ENCODE data around the gene CDK9.
"Not testable (repeated sequence)": the region's sequence is repeated elsewhere in the genome, so short reads cannot be mapped to it uniquely, and the experiment has no call there.

CDK9 gene

GRCh38 chr9:127822108-127822507, 36.3 kb downstream of the CDK9 start:
- no peak for DNase-seq (ENCODE audit: low read depth, low spot score)

DNA sequence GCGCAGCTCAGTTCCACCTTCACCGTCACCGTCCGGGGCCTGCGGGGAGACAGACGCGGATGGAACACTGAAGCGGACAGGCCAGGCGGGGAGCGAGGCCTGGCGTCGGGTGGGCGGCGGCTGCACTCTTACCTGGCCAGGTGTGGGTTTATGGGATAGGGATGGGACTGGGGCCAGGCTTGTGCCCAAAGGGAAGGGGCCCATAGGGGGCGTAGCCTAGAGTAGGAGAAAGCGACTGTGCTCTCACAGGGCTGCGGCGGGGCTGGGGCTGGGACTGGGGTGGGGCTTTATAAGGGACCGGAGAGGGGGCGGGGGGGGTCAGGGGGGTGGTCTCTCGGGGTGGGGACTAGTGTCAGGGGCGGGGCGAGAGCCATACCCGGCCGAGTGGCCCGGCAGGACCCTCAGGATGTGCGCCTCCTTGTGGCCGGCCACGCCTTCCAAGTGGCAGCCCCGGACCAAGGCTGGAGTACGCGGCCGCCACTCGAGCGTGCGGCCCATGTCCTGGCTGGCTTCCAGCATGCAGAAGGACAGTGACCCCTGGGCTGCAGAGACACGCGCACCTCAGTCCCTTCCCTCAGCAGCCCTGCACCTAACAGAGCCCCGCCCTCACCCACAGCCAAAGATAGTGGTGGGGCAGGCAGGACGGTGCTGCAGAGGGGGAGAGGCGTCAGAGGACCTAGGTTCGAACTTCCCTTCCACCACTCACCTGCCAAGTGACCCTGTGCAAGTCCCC, 39.7 kb downstream of the CDK9 start:
- no peak for DNase-seq (ENCODE audit: low read depth, low spot score)

DNA sequence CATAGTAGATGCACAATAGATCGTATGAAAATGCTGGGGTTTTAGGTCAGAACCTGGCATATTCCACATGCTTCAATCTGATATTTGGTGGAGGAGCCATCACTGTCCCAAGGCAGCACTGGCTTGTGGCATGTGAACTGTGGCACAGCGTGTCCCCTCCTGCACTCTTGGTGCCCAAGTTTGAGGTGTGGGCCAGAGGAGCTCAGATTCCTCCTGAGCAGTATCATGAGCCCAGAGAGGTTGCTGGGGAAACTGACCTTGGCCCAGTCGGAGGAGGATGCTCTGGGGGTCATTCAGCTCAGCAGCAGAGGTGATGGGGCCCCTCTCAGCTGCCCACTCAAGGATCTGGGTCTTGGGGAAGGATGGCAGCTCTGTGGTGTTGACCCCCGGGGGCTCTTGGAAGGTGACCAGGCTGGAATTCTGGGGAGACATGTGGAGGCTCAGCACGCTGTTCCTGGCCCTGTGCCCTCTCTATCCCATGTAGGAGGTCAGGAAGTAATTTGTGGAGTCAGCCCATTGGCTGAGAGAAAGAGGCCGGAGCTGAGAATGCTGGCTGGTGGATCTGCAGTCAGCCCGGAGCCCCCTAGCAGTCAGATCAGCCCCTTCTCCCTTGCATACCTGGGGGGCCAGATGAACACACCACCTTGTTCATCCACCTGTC, 40.5 kb downstream of the CDK9 start:
- no peak for DNase-seq (ENCODE audit: low read depth, low spot score)

DNA sequence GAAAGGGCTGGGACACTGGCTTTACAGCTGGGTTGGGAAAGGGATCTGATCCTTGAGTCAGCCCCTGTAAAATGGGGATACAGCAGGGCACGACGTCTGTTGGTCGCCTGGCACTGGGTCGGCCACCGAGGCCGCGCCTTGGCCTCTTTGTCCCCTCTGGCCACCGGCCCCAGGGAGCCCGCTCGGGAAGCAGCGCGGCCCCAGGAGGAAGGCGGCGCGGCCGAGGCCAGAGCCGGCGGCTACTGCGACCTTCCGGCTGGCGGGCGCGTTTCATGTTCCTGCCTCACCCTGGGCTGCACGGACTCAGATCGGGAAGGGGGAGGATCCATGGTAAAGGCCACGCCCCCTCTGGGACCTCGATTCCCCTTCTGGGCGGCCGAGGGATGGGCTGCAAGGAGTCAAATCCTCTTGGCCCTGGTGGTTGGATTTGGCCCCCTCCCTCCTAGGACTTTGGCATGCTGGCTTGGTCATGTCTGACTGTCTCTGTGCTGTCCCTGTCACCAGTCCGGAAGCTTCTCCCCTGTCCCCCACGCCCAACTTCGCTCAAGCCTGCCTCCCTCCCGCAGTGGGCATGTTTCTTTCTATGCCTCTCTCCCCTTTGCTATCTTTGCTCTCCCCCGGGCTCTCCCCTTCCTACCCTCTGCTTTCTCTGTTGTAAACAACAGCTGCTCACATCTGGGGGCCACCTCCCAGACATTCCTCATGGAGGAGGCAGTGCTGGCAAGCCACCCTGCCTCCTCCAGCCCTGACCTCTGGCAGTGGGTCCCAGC, 42.6 kb downstream of the CDK9 start:
- DNase-seq (ENCODE audit: low read depth, low spot score): no peak

- DNase-seq (ENCODE audit: low read depth, low spot score): no peak
Observed at GRCh38 chr9:127829205-127829906, 43.5 kb downstream of the CDK9 start.

DNA sequence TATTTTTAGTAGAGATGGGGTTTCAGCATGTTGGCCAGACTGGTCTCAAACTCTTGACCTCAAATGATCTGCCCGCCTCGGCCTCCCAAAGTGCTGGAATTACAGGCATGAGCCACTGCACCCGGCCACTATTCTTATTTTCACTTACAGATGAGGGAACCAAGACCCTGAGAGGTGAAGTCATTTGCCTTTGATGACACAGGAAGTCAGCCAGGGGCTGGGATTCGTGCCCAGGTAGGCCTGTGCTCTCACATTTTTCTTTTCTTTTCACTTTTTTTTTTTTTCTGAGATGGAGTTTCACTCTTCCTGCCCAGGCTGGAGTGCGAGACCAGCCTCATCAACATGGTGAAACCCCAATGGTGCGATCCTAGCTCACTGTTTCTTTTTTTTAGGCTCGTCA, 46.4 kb downstream of the CDK9 start:
- no peak for DNase-seq (ENCODE audit: low read depth, low spot score)

DNA sequence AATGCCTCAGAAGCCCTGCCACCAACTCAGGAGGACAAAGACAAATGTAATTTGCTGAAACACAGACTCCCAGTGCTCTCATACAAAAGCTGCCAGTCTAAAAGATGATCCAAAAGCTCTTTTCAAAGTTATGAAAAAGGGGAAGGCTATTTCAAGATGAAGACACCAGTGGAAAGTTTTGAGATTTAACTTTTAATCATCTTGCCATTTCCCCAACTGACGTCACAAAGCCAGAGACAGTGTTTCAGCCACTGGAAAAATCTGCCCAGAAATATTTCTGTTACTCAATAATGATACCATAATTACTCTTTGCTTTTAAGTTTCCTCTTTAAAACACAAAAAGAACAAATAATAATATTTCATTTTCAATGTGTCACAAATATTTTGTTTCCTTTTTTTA, 47.7 kb downstream of the CDK9 start:
- no peak for DNase-seq (ENCODE audit: low read depth, low spot score)

DNA sequence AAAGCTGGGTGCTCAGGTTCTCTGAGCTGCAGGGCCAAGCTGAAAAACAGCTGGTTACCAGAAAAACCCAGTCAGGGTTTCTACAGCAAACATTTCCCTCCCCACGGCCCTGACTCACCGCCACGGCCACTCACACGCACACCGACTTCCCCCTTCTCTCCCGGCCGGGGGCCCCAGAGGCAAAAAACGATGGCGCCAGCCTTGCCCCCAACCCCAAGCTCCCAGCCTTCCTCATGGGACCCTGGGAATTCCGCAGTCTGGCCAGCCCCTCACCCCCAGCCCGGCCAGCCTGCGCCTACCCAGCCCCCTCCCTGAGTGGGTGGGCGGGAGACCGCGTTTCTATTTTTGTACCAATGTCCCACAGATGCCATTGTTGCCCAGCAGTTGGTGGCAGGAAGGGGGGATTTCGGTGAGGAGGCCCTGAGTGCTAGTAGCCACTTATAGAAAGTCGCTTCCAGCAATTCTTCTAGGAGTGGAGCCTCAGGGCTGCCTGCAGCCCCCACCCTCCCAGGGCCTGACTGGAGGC, 50.2 kb downstream of the CDK9 start:
- no peak for DNase-seq (ENCODE audit: low read depth, low spot score)

- DNase-seq (ENCODE audit: low read depth, low spot score): not testable (repeated sequence)
Observed at GRCh38 chr9:127836561-127836960, 50.7 kb downstream of the CDK9 start.

DNA sequence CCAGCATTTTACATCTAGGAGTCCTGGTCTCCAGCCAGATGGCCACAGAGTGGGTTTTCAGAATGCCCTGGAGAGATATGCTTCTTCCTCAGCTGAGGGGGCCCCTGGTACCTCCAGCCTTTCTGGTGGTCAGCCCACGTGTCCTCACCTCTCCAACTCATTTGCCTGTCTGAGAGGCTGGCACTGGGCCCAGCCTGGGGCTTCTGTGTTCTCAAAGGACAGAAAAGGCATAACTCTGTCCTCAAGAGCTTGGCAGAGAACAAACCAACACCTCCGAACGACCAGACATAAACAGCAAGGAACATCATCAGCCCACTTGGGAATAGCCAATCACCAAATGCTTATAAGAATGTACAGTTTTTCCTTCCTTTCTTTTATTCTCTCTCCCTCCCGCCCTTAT, 51.5 kb downstream of the CDK9 start:
- no peak for DNase-seq (ENCODE audit: low read depth, low spot score)

DNA sequence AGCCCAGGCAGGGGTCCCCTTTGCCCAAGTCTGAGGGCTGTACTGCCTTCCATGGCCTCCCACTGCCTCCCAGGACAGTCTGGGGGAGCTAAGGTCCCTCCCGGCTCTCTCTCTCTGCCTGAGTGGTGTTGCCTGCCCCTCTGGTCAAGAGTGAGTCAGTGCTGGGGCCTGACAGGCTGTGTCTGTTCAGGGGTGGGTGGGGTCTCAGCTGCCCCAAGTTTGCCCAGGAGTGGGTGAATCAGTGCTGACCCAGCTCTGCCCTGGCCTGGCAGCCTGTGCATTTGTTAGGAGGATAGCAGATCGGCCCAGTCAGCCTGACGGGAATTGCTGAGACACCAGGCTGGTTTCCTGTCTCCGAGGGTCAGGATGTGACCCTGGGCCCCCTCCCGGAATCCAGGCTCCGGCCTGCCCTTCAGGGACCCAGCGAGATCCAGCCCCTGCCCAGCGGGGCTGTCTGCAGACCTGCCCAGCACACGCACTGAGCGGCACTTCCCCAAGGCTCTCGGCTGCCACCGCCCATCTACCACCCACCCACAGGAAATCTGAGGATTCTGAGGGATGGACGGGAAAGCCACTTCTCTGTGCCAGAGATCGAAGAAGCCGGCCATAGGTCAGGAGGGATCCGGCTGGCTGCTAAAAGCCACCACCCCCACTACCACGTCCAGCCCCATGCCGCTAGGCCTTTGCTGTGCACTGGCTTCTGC, 52.7 kb downstream of the CDK9 start:
- peak; percentile 78 for DNase-seq (ENCODE audit: low read depth, low spot score)

All from brain pericyte (primary cell).